Trophoblast cell (in vitro differentiated cells and primary cell): ENCODE data around the gene FAM24B. TPM values are rescaled to one million over a fixed set of nuclear protein-coding genes. Genes with fewer than 3 reads are reported as not detected.

Experiments
- DNase-seq, 2 donors: peaks; one replicate each; pipeline ENCODE4 v3.0.0-alpha.2; 2016
- H2AFZ ChIP-seq: 2 replicates; pipeline ENCODE4 v1.6.1; 2013; ENCODE audit warnings: low read length, moderate library complexity, mild to moderate bottlenecking; ENCODE audit not compliant: insufficient read depth, poor library complexity
- H2AK5ac ChIP-seq: 2 replicates; pipeline ENCODE4 v1.6.1; 2013; ENCODE audit warnings: mild to moderate bottlenecking, low read length
- H2BK120ac ChIP-seq: 2 replicates; pipeline ENCODE4 v1.6.1; 2013; ENCODE audit warnings: low read length, mild to moderate bottlenecking, moderate library complexity; ENCODE audit not compliant: insufficient read depth, poor library complexity
- H2BK12ac ChIP-seq: 2 replicates; pipeline ENCODE4 v1.6.1; 2013; ENCODE audit warnings: mild to moderate bottlenecking, low read length, moderate library complexity
- H2BK5ac ChIP-seq: 2 replicates; pipeline ENCODE4 v1.6.1; 2013; ENCODE audit warnings: low read length, low read depth, moderate library complexity, mild to moderate bottlenecking; ENCODE audit not compliant: poor library complexity
- H3K14ac ChIP-seq: 2 replicates; pipeline ENCODE4 v1.6.1; 2013; ENCODE audit warnings: mild to moderate bottlenecking, low read length
- H3K18ac ChIP-seq: 2 replicates; pipeline ENCODE4 v1.6.1; 2013; ENCODE audit warnings: mild to moderate bottlenecking, low read length
- H3K23ac ChIP-seq: 2 replicates; pipeline ENCODE4 v1.6.1; 2013; ENCODE audit warnings: low read length
- H3K27ac ChIP-seq: 2 replicates; pipeline ENCODE4 v1.5.1; 2013; ENCODE audit warnings: low read depth, mild to moderate bottlenecking, inconsistent platforms, low read length, moderate library complexity
- H3K27me3 ChIP-seq: 2 replicates; pipeline ENCODE4 v1.6.1; 2013; ENCODE audit warnings: inconsistent platforms, mild to moderate bottlenecking, low read length, moderate library complexity; ENCODE audit not compliant: insufficient read depth
- H3K36me3 ChIP-seq, 2 experiments: 1 replicate in 1 of 2; 2 replicates in 1 of 2; pipeline ENCODE4 v1.6.1; 2013; ENCODE audit warnings: low read length in 2 of 2, mild to moderate bottlenecking in 2 of 2, moderate library complexity in 1 of 2; ENCODE audit not compliant: insufficient read depth in 2 of 2, control insufficient read depth in 1 of 2
- H3K4ac ChIP-seq: 2 replicates; pipeline ENCODE4 v1.6.1; 2013; ENCODE audit warnings: low read depth, mild to moderate bottlenecking, low read length, moderate library complexity
- H3K4me1 ChIP-seq, 2 experiments: 1 replicate in 1 of 2; 2 replicates in 1 of 2; pipeline ENCODE4 v1.6.1; 2013; ENCODE audit warnings: low read length in 2 of 2, mild to moderate bottlenecking in 2 of 2, moderate library complexity in 1 of 2; ENCODE audit not compliant: insufficient read depth in 2 of 2, control insufficient read depth in 1 of 2
- H3K4me2 ChIP-seq: 2 replicates; pipeline ENCODE4 v1.6.1; 2013; ENCODE audit warnings: inconsistent platforms, mild to moderate bottlenecking, low read length, moderate library complexity
- H3K4me3 ChIP-seq: 2 replicates; pipeline ENCODE4 v1.5.1; 2013; ENCODE audit warnings: mild to moderate bottlenecking, low read depth, low read length, inconsistent platforms
- H3K79me1 ChIP-seq: one replicate; pipeline ENCODE4 v1.6.1; 2013; ENCODE audit warnings: low read length
- H3K79me2 ChIP-seq: 2 replicates; pipeline ENCODE4 v1.6.1; 2013; ENCODE audit warnings: low read length, mild to moderate bottlenecking; ENCODE audit not compliant: control insufficient read depth, insufficient read depth, poor library complexity
- H3K9ac ChIP-seq: 2 replicates; pipeline ENCODE4 v1.6.1; 2013; ENCODE audit warnings: mild to moderate bottlenecking, low read length
- H3K9me3 ChIP-seq: 2 replicates; pipeline ENCODE4 v1.6.1; 2013; ENCODE audit warnings: low read depth, mild to moderate bottlenecking, control low read depth, inconsistent platforms, low read length; ENCODE audit not compliant: insufficient read depth
- H4K12ac ChIP-seq: 2 replicates; pipeline ENCODE4 v1.6.1; 2013; ENCODE audit warnings: low read depth, mild to moderate bottlenecking, low read length, moderate library complexity
- H4K8ac ChIP-seq: 2 replicates; pipeline ENCODE4 v1.6.1; 2013; ENCODE audit warnings: low read depth, mild to moderate bottlenecking, low read length, moderate library complexity
- H4K91ac ChIP-seq: one replicate; pipeline ENCODE4 v1.6.1; 2013; ENCODE audit warnings: low read depth, mild to moderate bottlenecking, low read length, moderate library complexity
- WGBS: extraction: QIAGEN DNeasy Blood & Tissue Kit; methylation state at CpG from one replicate; pipeline ENCODE4 v1.1.7; 2013; ENCODE audit warnings: missing lambda C conversion rate; ENCODE audit not compliant: insufficient read length, insufficient coverage; ENCODE audit errors: extremely low coverage; 5-methylcytosine and 5-hydroxymethylcytosine counted together
- polyA plus RNA-seq: library from polyadenylated mRNA; stranded (reverse); fragments of 200-250 nt; gene quantifications from 2 replicates; pipeline ENCODE4 v1.2.3, GENCODE V29; 2013

Gene FAM24B
- polyA plus RNA-seq = 0.21 and 0.25 TPM in 2 replicates

- no peak within 1 kb of the TSS for H3K27ac ChIP-seq
- peak; percentile 96 to 97 for DNase-seq
- H3K14ac ChIP-seq = no peak within 1 kb of the TSS
- no peaks in the 10 kb centered on the region for H3K9me3 ChIP-seq
- no peak within 1 kb of the TSS for H2BK5ac ChIP-seq
- no peak within 1 kb of the TSS for H2AFZ ChIP-seq
- H3K4me2 ChIP-seq = peak within 1 kb of the TSS; percentile 56
- H3K27me3 ChIP-seq = no peaks in the 10 kb centered on the region
- H3K4ac ChIP-seq = no peak within 1 kb of the TSS
- no peak within 1 kb of the TSS for H4K8ac ChIP-seq
- H3K36me3 ChIP-seq = no peaks in the 10 kb centered on the region
- no peak within 1 kb of the TSS for H4K91ac ChIP-seq
- H3K23ac ChIP-seq = no peak within 1 kb of the TSS
- no peaks in the 10 kb centered on the region for H3K79me1 ChIP-seq
- peak within 1 kb of the TSS; percentile 39 for H3K4me3 ChIP-seq
- H3K9ac ChIP-seq = no peak within 1 kb of the TSS
- no peak within 1 kb of the TSS for H2BK12ac ChIP-seq
- H3K18ac ChIP-seq = no peak within 1 kb of the TSS
- no peak within 1 kb of the TSS for H4K12ac ChIP-seq
- no CpG with 5 or more reads among the region's 95 CpGs for WGBS
- H3K79me2 ChIP-seq = no peaks in the 10 kb centered on the region
- H2BK120ac ChIP-seq = no peak within 1 kb of the TSS
- H2AK5ac ChIP-seq = no peak within 1 kb of the TSS
- H3K4me1 ChIP-seq = no peaks in the 10 kb centered on the region
Measured at GRCh38 chr10:122879339-122880273, at the start of gene FAM24B. FAM24B (minus strand) TSS chr10:122879581; CDS start chr10:122850515, 29,066 bp downstream.

- Histone ChIP-seq H3K4me3 (no peak overlapping the region), H3K36me3 (no peaks in the 10 kb centered on the region), H4K91ac (no peak overlapping the region), H3K14ac (no peak overlapping the region), H3K9me3 (peaks cover 1% of the 10 kb centered on the region), H3K79me1 (no peaks in the 10 kb centered on the region), H4K8ac (no peak overlapping the region), H3K9ac (no peak overlapping the region), H3K4ac (no peak overlapping the region), H2BK5ac (no peak overlapping the region), H3K18ac (no peak overlapping the region), H3K27me3 (no peaks in the 10 kb centered on the region), H2AK5ac (no peak overlapping the region), H2BK120ac (no peak overlapping the region), H2AFZ (no peak overlapping the region), H4K12ac (no peak overlapping the region), H3K4me2 (no peak overlapping the region), H3K4me1 (no peaks in the 10 kb centered on the region), H2BK12ac (no peak overlapping the region), H3K79me2 (no peaks in the 10 kb centered on the region), H3K27ac (no peak overlapping the region), H3K23ac (no peak overlapping the region)
- no peak for DNase-seq
- no CpG with 5 or more reads among the region's 2 CpGs for WGBS
Measured at GRCh38 chr10:122915700-122916099, 36.3 kb upstream of the FAM24B start.

GRCh38 chr10:122911889-122912484, 32.6 kb upstream of the FAM24B start:
- no CpG with 5 or more reads among the region's 5 CpGs for WGBS
- DNase-seq = peak; percentile 51 to 82
- no peak overlapping the region for H2BK12ac ChIP-seq

GRCh38 chr10:122910310-122910709, 30.9 kb upstream of the FAM24B start, which contains the start of gene FAM24A:
FAM24A (plus strand) TSS chr10:122910610; CDS start chr10:122911635, 1,025 bp downstream.
- H3K4me1 ChIP-seq = no peaks in the 10 kb centered on the region
- H3K4me3 ChIP-seq = no peak within 1 kb of the TSS
- no peaks in the 10 kb centered on the region for H3K27me3 ChIP-seq
- no peak within 1 kb of the TSS for H3K4me2 ChIP-seq
- no peak within 1 kb of the TSS for H2AFZ ChIP-seq
- H3K79me2 ChIP-seq = no peaks in the 10 kb centered on the region
- no peak within 1 kb of the TSS for H2BK120ac ChIP-seq
- no peak within 1 kb of the TSS for H3K14ac ChIP-seq
- H4K8ac ChIP-seq = no peak within 1 kb of the TSS
- no peak within 1 kb of the TSS for H3K4ac ChIP-seq
- H3K27ac ChIP-seq = no peak within 1 kb of the TSS
- no peaks in the 10 kb centered on the region for H3K79me1 ChIP-seq
- H2BK12ac ChIP-seq = no peak within 1 kb of the TSS
- no peak within 1 kb of the TSS for H2AK5ac ChIP-seq
- H3K9ac ChIP-seq = no peak within 1 kb of the TSS
- no peak within 1 kb of the TSS for H2BK5ac ChIP-seq
- H4K91ac ChIP-seq = no peak within 1 kb of the TSS
- DNase-seq = no peak
- H4K12ac ChIP-seq = no peak within 1 kb of the TSS
- WGBS = no CpG with 5 or more reads among the region's 1 CpG
- H3K23ac ChIP-seq = no peak within 1 kb of the TSS
- no peaks in the 10 kb centered on the region for H3K36me3 ChIP-seq
- H3K18ac ChIP-seq = no peak within 1 kb of the TSS
- no peaks in the 10 kb centered on the region for H3K9me3 ChIP-seq

More at GRCh38 chr10:122911889-122912484, 32.6 kb upstream of the FAM24B start:
- H3K27ac ChIP-seq = no peak overlapping the region
- no peak overlapping the region for H4K8ac ChIP-seq
- no peaks in the 10 kb centered on the region for H3K79me1 ChIP-seq
- no peak overlapping the region for H3K23ac ChIP-seq
- H3K9me3 ChIP-seq = no peaks in the 10 kb centered on the region
- no peak overlapping the region for H2AFZ ChIP-seq
- H3K4me3 ChIP-seq = no peak overlapping the region
- no peak overlapping the region for H2BK5ac ChIP-seq
- no peaks in the 10 kb centered on the region for H3K79me2 ChIP-seq
- no peak overlapping the region for H3K4ac ChIP-seq
- no peak overlapping the region for H3K18ac ChIP-seq
- H4K91ac ChIP-seq = no peak overlapping the region
- H4K12ac ChIP-seq = no peak overlapping the region
- no peaks in the 10 kb centered on the region for H3K36me3 ChIP-seq
- H2BK120ac ChIP-seq = no peak overlapping the region
- no peak overlapping the region for H3K14ac ChIP-seq
- H3K9ac ChIP-seq = no peak overlapping the region
- no peaks in the 10 kb centered on the region for H3K27me3 ChIP-seq
- no peak overlapping the region for H3K4me2 ChIP-seq
- H3K4me1 ChIP-seq = no peaks in the 10 kb centered on the region
- no peak overlapping the region for H2AK5ac ChIP-seq
